ENCODE results near the gene FEZ2.

- TF ChIP-seq CTCF (IDR thresholded peaks at IDR 0.05) (no peak), POLR2A (IDR thresholded peaks at IDR 0.05) (no peak)
These were observed 9.0 kb upstream of the FEZ2 start for GRCh38 chr2:36606925-36607324.

All from testis (tissue), 2 donors.